GM18499 (cell line): ENCODE measurements around the gene HSDL1.

Experiments
- ATAC-seq: cut with Tn5 transposase; IDR thresholded peaks from one replicate; pipeline ENCODE4 v1.9.1; 2021; ENCODE audit warnings: moderate number of reproducible peaks; ENCODE audit not compliant: insufficient read depth, unreplicated experiment

Gene HSDL1

DNA sequence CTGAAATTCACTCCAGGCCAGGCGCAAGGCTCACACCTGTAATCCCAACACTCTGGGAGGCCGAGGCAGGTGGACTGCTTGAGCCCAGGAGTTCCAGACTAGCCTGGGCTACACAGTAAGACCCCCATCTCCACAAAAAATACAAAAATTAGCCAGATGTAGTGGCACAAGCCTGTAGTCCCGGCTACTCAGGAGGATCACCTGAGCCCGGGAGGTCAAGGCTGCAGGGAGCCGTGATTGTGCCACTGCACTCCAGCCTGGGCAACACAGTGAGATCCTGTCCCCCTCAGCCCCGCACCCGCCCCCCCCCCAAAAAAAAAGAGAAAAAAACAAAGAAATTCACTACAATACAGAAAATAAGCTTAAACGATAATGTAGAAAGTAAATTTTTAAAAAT lies 59.7 kb downstream of the HSDL1 start:
- ATAC-seq: no peak

DNA sequence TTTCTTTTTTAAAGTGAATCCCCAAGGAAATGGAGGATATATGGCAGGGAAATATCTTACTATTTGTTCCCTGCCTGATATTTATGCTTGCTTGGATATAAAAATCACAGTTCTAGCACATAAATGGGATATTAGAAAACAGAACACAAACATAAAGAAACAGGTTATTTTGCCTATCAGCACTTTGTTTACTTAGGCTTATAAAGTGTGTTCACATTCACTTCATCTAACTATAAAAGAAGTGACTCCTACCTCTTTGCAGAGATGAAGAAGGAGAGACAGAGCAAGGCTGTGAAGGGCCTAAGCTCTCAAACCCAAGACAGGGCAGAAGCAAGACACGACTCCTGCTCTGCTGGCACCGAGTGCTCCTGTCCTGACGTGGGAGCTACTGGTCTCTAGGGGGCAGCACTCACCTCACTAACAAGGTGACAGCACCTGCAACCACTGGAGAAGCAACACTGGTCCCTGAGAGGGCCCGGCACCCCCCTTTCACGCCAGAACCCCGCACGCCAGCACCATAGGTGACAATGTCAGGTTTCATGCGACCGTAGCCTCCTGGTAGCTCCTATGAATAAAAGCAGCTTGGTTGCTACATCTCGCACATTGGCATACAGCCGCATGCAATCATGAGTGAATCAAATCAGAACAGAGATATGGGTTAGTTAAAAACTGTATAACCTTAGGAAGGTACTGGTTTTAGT lies 60.3 kb downstream of the HSDL1 start:
- no peak for ATAC-seq

DNA sequence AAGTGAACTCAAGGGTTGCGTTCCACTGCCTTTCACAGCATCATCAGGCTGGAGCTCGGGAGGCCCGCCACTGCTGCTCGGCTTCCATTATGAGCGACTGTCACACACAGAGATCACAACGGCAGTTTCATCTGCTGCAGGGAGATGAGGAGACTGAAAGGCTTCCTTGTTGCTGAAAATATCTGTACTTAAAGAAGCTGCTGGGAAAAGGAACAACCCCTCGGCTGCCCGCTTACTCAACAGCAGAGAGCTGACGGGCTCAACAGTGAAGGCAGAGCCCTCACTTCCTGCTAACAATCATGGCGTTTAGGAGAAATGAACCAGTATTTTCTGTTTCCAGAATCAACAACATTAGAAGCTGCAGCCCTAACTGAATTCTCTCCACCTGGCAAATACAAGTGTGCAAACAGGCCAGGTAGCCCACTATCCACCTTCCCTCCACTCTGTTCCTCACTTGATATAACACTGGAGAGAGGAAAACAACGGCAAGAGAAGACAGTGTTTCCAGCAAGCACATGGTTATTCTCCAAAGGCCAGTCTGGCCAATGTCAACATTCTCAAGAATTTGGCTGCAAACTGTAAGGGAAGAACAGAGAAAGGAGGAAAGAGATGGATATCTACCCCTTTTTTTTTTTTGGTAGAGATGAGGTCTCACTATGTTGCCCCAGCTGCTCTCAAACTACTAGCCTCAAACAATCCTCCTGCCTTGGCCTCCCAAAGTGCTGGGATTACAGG lies 62.0 kb downstream of the HSDL1 start:
- no peak for ATAC-seq

DNA sequence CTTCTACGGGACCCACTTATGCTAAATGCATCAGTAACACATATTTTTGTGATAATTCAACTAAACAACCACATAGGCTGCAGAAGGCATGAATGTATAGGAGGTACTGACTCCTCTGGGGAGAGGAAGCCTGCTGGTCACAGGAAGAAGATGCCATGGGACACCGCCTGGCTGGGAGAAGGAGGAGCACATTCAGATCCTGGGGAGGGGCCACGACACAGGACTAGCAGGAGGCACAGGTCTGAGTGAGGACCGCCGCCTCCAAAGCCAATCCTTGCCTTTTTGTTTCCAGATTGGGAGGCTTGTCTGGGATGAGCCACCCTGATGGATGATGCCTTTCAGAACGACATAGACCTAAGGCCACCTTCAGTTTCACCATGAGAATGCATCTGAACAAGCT lies 62.9 kb downstream of the HSDL1 start:
- ATAC-seq: no peak

DNA sequence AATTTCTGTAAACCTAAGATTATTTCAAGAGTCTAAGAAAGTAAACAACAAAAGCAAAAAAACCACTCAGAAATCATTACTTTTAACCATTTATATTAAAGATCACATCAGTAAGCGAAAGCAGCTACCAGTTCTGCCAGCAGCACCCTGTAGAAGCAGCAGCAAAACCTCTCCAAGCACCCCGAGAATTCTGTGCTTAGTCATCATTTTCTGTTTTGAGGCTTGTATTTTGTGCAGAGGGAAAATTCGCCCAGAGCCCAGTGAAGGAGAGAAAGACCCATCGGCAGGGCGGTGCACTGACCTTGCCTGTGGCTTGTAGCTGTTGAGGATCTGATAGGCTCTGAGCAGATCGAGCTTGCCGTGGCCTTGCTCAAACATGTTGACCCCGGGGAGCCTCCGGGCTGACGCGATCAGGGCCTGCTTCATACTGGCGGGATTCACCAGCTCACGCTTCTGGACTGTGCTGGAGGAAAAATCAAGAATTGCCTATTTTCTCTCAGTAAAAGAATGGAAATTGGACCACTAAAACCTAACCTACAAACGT lies 63.5 kb downstream of the HSDL1 start:
- no peak for ATAC-seq

DNA sequence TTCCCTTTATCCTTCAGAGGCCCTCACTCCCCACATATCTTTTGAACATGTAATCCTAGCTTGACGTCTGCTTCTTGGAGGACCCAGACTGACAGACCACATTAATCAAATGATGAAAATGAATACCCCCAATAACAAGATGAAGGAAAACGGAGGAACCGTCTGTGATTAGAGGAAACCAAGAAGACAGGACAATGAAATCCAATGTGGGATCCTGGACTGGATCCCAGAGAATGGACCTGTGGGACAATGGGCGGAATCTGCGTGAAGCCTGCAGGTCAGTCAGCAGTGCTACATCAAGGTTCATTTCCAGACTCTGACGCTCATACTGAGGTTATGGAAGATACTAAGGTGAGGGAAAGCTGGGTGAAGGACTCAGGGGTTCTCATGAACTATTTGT lies 64.2 kb downstream of the HSDL1 start:
- no peak for ATAC-seq

DNA sequence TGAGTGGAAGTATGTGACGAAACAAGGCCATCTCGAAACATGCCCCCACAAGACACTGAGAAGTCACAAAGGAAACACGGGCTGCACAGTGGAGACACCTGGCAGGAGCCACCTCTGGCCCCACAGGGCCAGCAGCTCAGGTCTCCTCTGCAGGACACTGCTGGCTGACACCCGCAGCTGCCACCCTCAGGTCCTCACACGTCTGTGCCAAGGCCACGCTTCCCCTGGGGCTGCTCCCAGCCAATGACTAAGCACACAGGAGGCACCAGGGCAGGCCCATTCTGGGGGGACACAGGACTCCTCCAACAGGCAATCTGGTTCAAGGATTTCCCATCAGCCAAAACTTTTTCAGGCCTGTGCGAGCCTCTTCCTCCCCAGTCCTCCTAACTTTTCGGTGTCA lies 64.6 kb downstream of the HSDL1 start:
- ATAC-seq: no peak

DNA sequence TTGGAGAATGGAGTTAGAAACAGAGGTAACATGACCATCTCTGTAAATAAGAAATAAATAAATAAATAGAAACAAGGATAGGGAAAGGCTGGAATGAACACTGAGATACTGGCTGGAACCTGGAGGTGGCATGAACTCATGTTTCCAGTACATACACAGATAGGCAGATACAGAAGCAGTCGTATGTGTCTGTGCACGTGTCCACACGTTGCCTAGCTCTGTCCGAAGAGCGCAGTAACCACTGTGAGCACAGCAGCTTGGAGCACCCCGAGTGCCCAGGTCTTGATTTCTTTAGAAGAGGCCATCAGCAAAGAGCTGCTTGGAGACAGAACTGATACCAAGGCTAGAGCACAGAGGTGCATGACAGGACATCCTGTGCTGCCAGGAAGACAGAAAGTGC lies 65.3 kb downstream of the HSDL1 start:
- no peak for ATAC-seq

DNA sequence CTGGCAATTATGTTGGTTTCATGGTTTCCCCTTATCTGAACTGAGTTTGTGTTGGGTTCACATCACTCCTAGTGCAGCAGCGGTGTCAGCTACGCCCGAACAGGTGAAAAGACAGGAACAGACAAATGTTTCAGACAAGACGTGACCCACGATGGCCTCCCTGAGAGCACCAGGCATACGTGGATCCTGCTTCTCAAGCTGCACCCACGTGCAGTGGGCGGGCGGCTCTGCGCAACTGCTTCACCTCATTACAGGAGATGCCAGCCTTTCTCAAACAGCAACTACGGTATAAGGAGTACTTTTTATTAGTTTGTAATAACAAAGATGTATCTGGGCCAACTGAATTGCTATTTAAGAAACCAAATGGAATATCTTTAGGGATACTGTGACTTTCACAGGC lies 69.6 kb downstream of the HSDL1 start:
- no peak for ATAC-seq

DNA sequence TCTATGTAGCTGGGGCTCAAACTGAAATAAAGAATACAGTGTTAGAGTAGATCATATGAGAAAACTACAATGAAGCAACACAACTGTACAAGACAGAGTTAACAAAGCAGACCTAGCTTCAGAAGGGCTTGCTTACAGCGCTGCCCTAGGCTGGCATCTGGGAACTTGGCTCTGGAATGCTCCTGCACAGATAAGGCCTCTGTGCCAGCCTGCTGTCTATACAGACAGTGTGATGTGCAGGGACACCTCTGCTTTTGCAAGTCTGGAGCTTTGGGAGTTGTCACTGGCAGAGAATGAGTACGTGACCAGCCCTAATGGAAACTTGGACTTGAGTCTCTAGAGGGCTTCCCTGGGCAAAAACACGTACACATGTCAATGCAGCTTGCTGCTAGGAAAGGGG lies 70.3 kb downstream of the HSDL1 start:
- no peak for ATAC-seq
